Activated CD4-positive, CD25-positive, alpha-beta regulatory T cell treated with anti-CD3 and anti-CD28 coated beads, Interleukin-2, amount 50 U/mL, for 24 hours (primary cell): ENCODE measurements around the gene ATP1A1.

Experiments used
- ATAC-seq, 2 donors: fragments of 150-1000 bp; cut with Tn5 transposase; one replicate each; pipeline ENCODE4 v1.10.0; 2021; ENCODE audit warnings: mild to moderate bottlenecking in 1 of 2, moderate library complexity in 1 of 2

ATP1A1 gene

GRCh38 chr1:116415699-116416533 lies 42.9 kb downstream of the ATP1A1 start:
- no peak for ATAC-seq

- no peak for ATAC-seq
Measured at GRCh38 chr1:116416854-116417513, 43.9 kb downstream of the ATP1A1 start.

GRCh38 chr1:116417678-116418077 lies 44.6 kb downstream of the ATP1A1 start:
- ATAC-seq: no peak

- ATAC-seq: peak; percentile 93 to 94
Measured at GRCh38 chr1:116418091-116418830, 45.2 kb downstream of the ATP1A1 start.

GRCh38 chr1:116420417-116421200 lies 47.6 kb downstream of the ATP1A1 start:
- no peak for ATAC-seq

- ATAC-seq: no peak
Measured at GRCh38 chr1:116424438-116424837, 51.4 kb downstream of the ATP1A1 start.

- ATAC-seq: no peak
Measured at GRCh38 chr1:116424863-116425262, 51.8 kb downstream of the ATP1A1 start.

GRCh38 chr1:116425987-116426386 lies 52.9 kb downstream of the ATP1A1 start:
- no peak for ATAC-seq

GRCh38 chr1:116426401-116426800 lies 53.4 kb downstream of the ATP1A1 start:
- no peak for ATAC-seq

- ATAC-seq: no peak
Measured at GRCh38 chr1:116428576-116428975, 55.5 kb downstream of the ATP1A1 start.

- no peak for ATAC-seq
Measured at GRCh38 chr1:116429821-116430374, 56.9 kb downstream of the ATP1A1 start.

- no peak for ATAC-seq
Measured at GRCh38 chr1:116431870-116432500, 58.9 kb downstream of the ATP1A1 start.

GRCh38 chr1:116432655-116433265 lies 59.7 kb downstream of the ATP1A1 start:
- no peak for ATAC-seq

GRCh38 chr1:116433275-116434257 lies 60.5 kb downstream of the ATP1A1 start:
- no peak for ATAC-seq

- ATAC-seq: no peak
Measured at GRCh38 chr1:116434849-116435248, 61.8 kb downstream of the ATP1A1 start.

- no peak for ATAC-seq
Measured at GRCh38 chr1:116435806-116436610, 63.0 kb downstream of the ATP1A1 start.

GRCh38 chr1:116436611-116436970 lies 63.5 kb downstream of the ATP1A1 start:
- ATAC-seq: no peak

GRCh38 chr1:116439701-116440100 lies 66.7 kb downstream of the ATP1A1 start:
- no peak for ATAC-seq

- no peak for ATAC-seq
Measured at GRCh38 chr1:116440731-116441130, 67.7 kb downstream of the ATP1A1 start.
